K562 (cell line): ENCODE results near the gene CDK5R1. TPM values are rescaled to one million over a fixed set of nuclear protein-coding genes. Genes with fewer than 3 reads are reported as not detected.

ENCODE experiments used
- ATAC-seq: fragments of 200-7000 bp; cut with Tn5 transposase; 3 replicates; pipeline ENCODE4 v1.9.1; 2020; ENCODE audit warnings: moderate library complexity
- BruUV-seq: library from RNA; stranded (reverse); fragments of 400-500 nt; replicated peaks from 2 replicates; lab custom pipeline; 2021; lab: Mats Ljungman, UMichigan
- CTCF ChIA-PET: fragments of 300-600 bp; formaldehyde crosslinking; extraction: SDS; loops from one replicate; lab custom pipeline; 2021; ENCODE audit warnings: low intra/inter-chr PET ratio; lab: Yijun Ruan, JAX
- POLR2A ChIA-PET: fragments of 300-600, 350-650 bp; sonication (Branson Sonifier 250); formaldehyde crosslinking; extraction: SDS; loops from one replicate; lab custom pipeline; 2021; ENCODE audit warnings: antibody characterized with exemption, inconsistent platforms; lab: Yijun Ruan, JAX
- DNase-seq, 4 experiments: peaks; one replicate each; pipeline versions ENCODE4 v3.0.0 to v3.0.0-alpha.2; 2011 to 2018; ENCODE audit warnings: low spot score in 3 of 4, mixed read lengths in 3 of 4; ENCODE audit errors: extremely low read depth in 1 of 4
- FAIRE-seq: peaks from 2 replicates; lab custom pipeline; 2011; peaks lifted over from hg19 to GRCh38; lab: Jason Lieb, UNC
- H2AFZ ChIP-seq: 2 replicates; pipeline ENCODE4 v1.6.0; 2011; ENCODE audit warnings: low read depth, low read length, control low read depth, inconsistent platforms
- H3K27ac ChIP-seq: fragments of 200-600 bp; 3 replicates; pipeline ENCODE4 v1.8.0; 2011; ENCODE audit warnings: low read depth, mild to moderate bottlenecking, control low read depth, inconsistent platforms, low read length, moderate library complexity, mixed read lengths; ENCODE audit errors: extremely low read depth
- H3K27me3 ChIP-seq, 2 experiments: fragments of 300-600 bp in 1 of 2; 2 replicates in 1 of 2; 3 replicates in 1 of 2; pipeline versions ENCODE4 v1.6.0 to v1.8.0; 2011; ENCODE audit warnings: inconsistent platforms in 2 of 2, low read length in 2 of 2, mild to moderate bottlenecking in 1 of 2, mixed read lengths in 1 of 2, moderate library complexity in 1 of 2; ENCODE audit not compliant: control insufficient read depth in 2 of 2, insufficient read depth in 2 of 2
- H3K36me3 ChIP-seq: fragments of 300-600 bp; 3 replicates; pipeline ENCODE4 v1.8.0; 2011; ENCODE audit warnings: mild to moderate bottlenecking, low read length, inconsistent platforms; ENCODE audit not compliant: control insufficient read depth, insufficient read depth
- H3K4me1 ChIP-seq, 2 experiments: fragments of 200-600 bp in 1 of 2; replicated peaks in 1 of 2; 2 replicates in 1 of 2; 3 replicates in 1 of 2; pipeline versions ENCODE4 v1.5.1 to v1.8.0; 2011; ENCODE audit warnings: inconsistent platforms in 2 of 2, low read length in 2 of 2, mild to moderate bottlenecking in 1 of 2, mixed read lengths in 1 of 2, moderate library complexity in 1 of 2; ENCODE audit not compliant: control insufficient read depth in 2 of 2, insufficient read depth in 2 of 2
- H3K4me2 ChIP-seq: 2 replicates; pipeline ENCODE4 v1.6.1; 2011; ENCODE audit warnings: low read length, control low read depth, inconsistent platforms, mixed read lengths; ENCODE audit not compliant: insufficient read depth
- H3K4me3 ChIP-seq: fragments of 200-600 bp; sonication (generic), shearing (Covaris generic); 2 replicates; pipeline ENCODE4 v1.5.1; 2016; ENCODE audit warnings: control low read depth, inconsistent platforms
- H3K79me2 ChIP-seq: fragments of 200-600 bp; 3 replicates; pipeline ENCODE4 v1.8.0; 2011; ENCODE audit warnings: low read length, inconsistent platforms; ENCODE audit not compliant: control insufficient read depth, insufficient read depth
- H3K9ac ChIP-seq, 2 experiments: 2 replicates each; pipeline versions ENCODE4 v1.6.0 to v1.6.1; 2011; ENCODE audit warnings: low read depth in 2 of 2, low read length in 2 of 2, control low read depth in 1 of 2, inconsistent platforms in 1 of 2, mild to moderate bottlenecking in 1 of 2, mixed read lengths in 1 of 2; ENCODE audit not compliant: insufficient read depth in 1 of 2
- H3K9me1 ChIP-seq: one replicate; pipeline ENCODE4 v1.6.0; 2011; ENCODE audit warnings: inconsistent platforms, mild to moderate bottlenecking, low read length, moderate library complexity; ENCODE audit not compliant: control insufficient read depth, insufficient read depth
- H3K9me3 ChIP-seq: replicated peaks from 2 replicates; pipeline ENCODE4 v1.5.1; 2011; ENCODE audit warnings: low read depth, low read length, inconsistent platforms; ENCODE audit not compliant: control insufficient read depth, insufficient read depth
- H4K20me1 ChIP-seq: replicated peaks from 2 replicates; pipeline ENCODE4 v1.6.1; 2011; ENCODE audit warnings: low read length, inconsistent platforms, mixed read lengths; ENCODE audit not compliant: control insufficient read depth, insufficient read depth
- BCLAF1 ChIP-seq, 2 experiments: fragments of 450-650 bp in 1 of 2; IDR thresholded peaks; 2 replicates each; pipeline ENCODE4 v1.6.1; 2011 to 2017; ENCODE audit warnings: low read depth in 2 of 2, antibody characterized with exemption in 1 of 2, borderline replicate concordance in 1 of 2, low read length in 1 of 2, mild to moderate bottlenecking in 1 of 2, mixed read lengths in 1 of 2; ENCODE audit not compliant: control insufficient read depth in 1 of 2
- CHD1 ChIP-seq: fragments of 200-600 bp; sonication (generic); IDR thresholded peaks from one replicate; pipeline ENCODE4 v1.6.1; 2012; ENCODE audit warnings: mild to moderate bottlenecking, moderate library complexity, low read length, inconsistent platforms
- NFRKB ChIP-seq: fragments of 450-650 bp; IDR thresholded peaks from 2 replicates; pipeline ENCODE4 v1.6.1; 2016; ENCODE audit warnings: low read depth
- PCBP1 ChIP-seq: fragments of 200-400 bp; formaldehyde crosslinking; IDR thresholded peaks from 2 replicates; pipeline ENCODE4 v1.6.1; 2018; ENCODE audit warnings: mild to moderate bottlenecking, low read depth, low read length; ENCODE audit not compliant: poor library complexity, severe bottlenecking
- PHF8 ChIP-seq: fragments of 200-600 bp; sonication (generic); IDR thresholded peaks from 2 replicates; pipeline ENCODE4 v1.6.1; 2012; ENCODE audit warnings: mixed run types, mild to moderate bottlenecking, inconsistent platforms, low read length, moderate library complexity, borderline replicate concordance
- POLR2AphosphoS2 ChIP-seq: IDR thresholded peaks from 2 replicates; pipeline ENCODE4 v1.6.1; 2012; ENCODE audit warnings: low read length, improper control_type of control experiment
- SIX5 ChIP-seq, 2 experiments: IDR thresholded peaks; 2 replicates each; pipeline ENCODE4 v1.6.1; 2011; ENCODE audit warnings: low read length in 2 of 2, borderline replicate concordance in 1 of 2, low read depth in 1 of 2, mild to moderate bottlenecking in 1 of 2, moderate library complexity in 1 of 2; ENCODE audit not compliant: insufficient read depth in 1 of 2
- TRIM24 ChIP-seq, 2 experiments: fragments of 450-650 bp; IDR thresholded peaks; 2 replicates each; pipeline ENCODE4 v1.6.1; 2016
- U2AF1 ChIP-seq: fragments of 200-400 bp; formaldehyde crosslinking; optimal IDR thresholded peaks from 2 replicates; pipeline ENCODE3; 2017; ENCODE audit warnings: mild to moderate bottlenecking, low read depth, low read length, moderate library complexity
- ZNF57 ChIP-seq: fragments of 450-650 bp; formaldehyde crosslinking; IDR thresholded peaks from 2 replicates; pipeline ENCODE4 v1.4.0; 2020; ENCODE audit warnings: mild to moderate bottlenecking, moderate library complexity
- ZNF780A ChIP-seq: fragments of 250-450 bp; sonication (Bioruptor Pico); IDR thresholded peaks from 2 replicates; pipeline ENCODE4 v1.5.0; 2021; ENCODE audit warnings: mild to moderate bottlenecking
- WGBS: fragments of 100-300 bp; shearing (Covaris generic); methylation state at CpG from one replicate; pipeline ENCODE4 v1.1.6; 2016; ENCODE audit warnings: low coverage, mixed read lengths; ENCODE audit not compliant: insufficient coverage; ENCODE audit errors: missing lambda C conversion rate; 5-methylcytosine and 5-hydroxymethylcytosine counted together
- in situ Hi-C: fragments of 300-500 bp; cut with MboI; formaldehyde crosslinking; loops from 4 replicates; pipeline ENCODE4 v1.15.0; 2018; ENCODE audit warnings: inconsistent platforms, mixed read lengths
- intact Hi-C: fragments of 100-400 bp; cut with micrococcal nuclease; formaldehyde crosslinking; loops from 2 replicates; pipeline ENCODE4 v1.14.2; 2022
- polyA plus RNA-seq, 8 experiments: library from polyadenylated mRNA; depleted of rRNA in 4 of 8; stranded (reverse) in 5 of 8; unstranded in 3 of 8; fragments of >200 nt; fragmentation: Nextera tagmentation in 2 of 8; fragmentation: Illumina TruSeq in 1 of 8; extraction: Ambion mirVana in 2 of 8; extraction: Trizol in 1 of 8; gene quantifications; 2 replicates each; pipeline versions ENCODE4 v1.2.1 to v1.2.3, GENCODE V29; 2011 to 2014; ENCODE audit warnings: inconsistent platforms in 1 of 8, missing spikeins in 1 of 8
- total RNA-seq, 7 experiments: library from RNA; depleted of rRNA in 6 of 7; stranded (reverse); fragments of >200 nt in 6 of 7; fragmentation: Illumina TruSeq in 2 of 7; extraction: Trizol in 2 of 7; gene quantifications; 2 replicates each; pipeline versions ENCODE4 v1.2.1 to v1.2.3, GENCODE V29; 2011 to 2021; ENCODE audit warnings: low replicate concordance in 1 of 7

CDK5R1 gene
- total and polyA plus RNA-seq, 9 of the 15 experiments (the other 6 are each of a cell fraction or from before 2014, with no cell fraction given) = 0.10 to 4.8 (median 2.3) TPM

GRCh38 chr17:32502013-32502412 lies 15.2 kb downstream of the CDK5R1 start:
- Histone ChIP-seq H2AFZ (no peak overlapping the region), H3K27ac (no peak overlapping the region), H3K27me3 (no peaks in the 10 kb centered on the region), H3K36me3 (no peaks in the 10 kb centered on the region; the same call in 2 of the 3 replicates), H3K4me1 (peaks cover 0 to 7% of the 10 kb centered on the region in 2 experiments; a peak in 1 of 5 replicates), H3K9me3 (no peaks in the 10 kb centered on the region), H3K4me3 (no peak overlapping the region), H3K79me2 (no peaks in the 10 kb centered on the region), H3K9ac (no peak overlapping the region), H4K20me1 (0 out of 2 replicates have a peak, but pooled peaks cover 4% of the 10 kb centered on the region), H3K9me1 (no peaks in the 10 kb centered on the region), H3K4me2 (no peak overlapping the region)
- POLR2A ChIA-PET = no interaction called here
- no peak for FAIRE-seq
- intact Hi-C loops = no loop called here
- no peak for ATAC-seq
- in situ Hi-C loops = no loop called here
- WGBS = 81% methylated on average over 3 of the region's 3 CpGs
- TF ChIP-seq U2AF1 (no peak), ZNF57 (CRISPR knock-in tag) (no peak), CHD1 (no peak), BCLAF1 (IDR thresholded peaks at IDR 0.05; ENCODE audit: borderline replicate concordance in 1 of 2, control insufficient read depth in 1 of 2, low read depth in 2 of 2, low read length in 1 of 2) (no peak), ZNF780A (CRISPR knock-in tag) (no peak), PCBP1 (no peak), TRIM24 (IDR thresholded peaks at IDR 0.05) (no peak), NFRKB (no peak), SIX5 (IDR thresholded peaks at IDR 0.05; ENCODE audit: borderline replicate concordance in 1 of 2, insufficient read depth in 1 of 2, low read depth in 1 of 2, low read length in 2 of 2) (no peak), PHF8 (no peak), POLR2AphosphoS2 (no peak)
- BruUV-seq = no TSS peak
- CTCF ChIA-PET = no interaction called here
- no peak for DNase-seq
